ENCODE results near the gene PCK1. TPM values are rescaled to one million over a fixed set of nuclear protein-coding genes. Genes with fewer than 3 reads are reported as not detected.

PCK1 gene
- polyA plus RNA-seq, 1 experiment: not detected

DNA sequence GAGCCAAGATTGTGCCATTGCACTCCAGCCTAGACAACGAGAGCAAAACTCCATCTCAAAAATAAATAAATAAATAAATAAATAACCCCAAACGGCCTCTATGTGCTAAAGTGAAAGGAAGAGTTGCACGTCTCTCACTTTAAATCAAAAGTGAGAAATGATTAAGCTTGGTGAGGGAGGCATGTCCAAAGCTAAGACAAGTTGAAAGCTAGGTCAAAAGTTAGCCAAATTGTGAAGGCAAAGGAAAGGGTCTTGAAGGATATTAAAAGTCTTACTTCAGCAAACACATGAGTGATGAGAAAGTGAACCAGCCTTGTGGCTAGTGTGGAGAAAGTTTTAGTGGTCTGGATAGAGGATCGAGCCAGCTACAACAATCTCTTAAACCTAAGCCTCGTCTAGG lies 45.0 kb downstream of the PCK1 start:
- no peak for TF ChIP-seq CTCF (IDR thresholded peaks at IDR 0.05; ENCODE audit: insufficient read depth, low read depth, low read length)
- POLR2A ChIA-PET: no interaction called here
- DNase-seq (ENCODE audit: low read depth): no peak
- Histone ChIP-seq H3K36me3 (ENCODE audit: control insufficient read depth, insufficient read depth, low read length) (no peaks in the 10 kb centered on the region), H3K27me3 (ENCODE audit: control insufficient read depth, insufficient read depth, low read length) (no peaks in the 10 kb centered on the region), H3K4me3 (ENCODE audit: low read depth, low read length) (no peak overlapping the region)
- CTCF ChIA-PET: interaction anchor here (1.3 kb wide), 1 partner anchor 8 kb away, joined by 6 read pairs; no protein-coding TSS in a partner anchor

DNA sequence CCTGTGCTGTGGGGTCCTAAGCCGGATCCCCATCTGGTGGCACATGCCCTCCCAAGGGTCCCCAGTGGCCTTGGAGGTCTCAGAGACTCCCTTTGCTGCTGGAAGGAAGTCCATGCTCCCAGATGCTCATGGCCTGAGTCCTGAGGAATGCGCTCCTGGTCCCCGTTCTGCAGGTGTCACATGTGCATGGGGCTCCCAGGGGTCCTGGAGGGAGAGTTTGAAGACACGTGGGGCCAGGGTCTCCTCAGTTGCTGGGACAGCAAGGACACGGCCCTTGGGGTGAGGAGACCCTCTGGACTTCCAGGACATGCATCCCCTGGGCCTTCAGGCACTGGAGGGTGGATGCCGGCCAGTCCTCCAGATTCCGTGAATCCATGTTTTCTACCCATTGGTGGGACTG lies 47.6 kb downstream of the PCK1 start:
- Histone ChIP-seq H3K36me3 (ENCODE audit: control insufficient read depth, insufficient read depth, low read length) (no peaks in the 10 kb centered on the region), H3K4me3 (ENCODE audit: low read depth, low read length) (no peak overlapping the region), H3K27me3 (ENCODE audit: control insufficient read depth, insufficient read depth, low read length) (no peaks in the 10 kb centered on the region)
- POLR2A ChIA-PET: no interaction called here
- TF ChIP-seq CTCF (IDR thresholded peaks at IDR 0.05; ENCODE audit: insufficient read depth, low read depth, low read length): no peak
- CTCF ChIA-PET: no interaction called here
- DNase-seq (ENCODE audit: low read depth): no peak

GRCh38 chr20:57609086-57609841 lies 48.4 kb downstream of the PCK1 start:
- Histone ChIP-seq H3K4me3 (ENCODE audit: low read depth, low read length) (no peak overlapping the region), H3K27me3 (ENCODE audit: control insufficient read depth, insufficient read depth, low read length) (no peaks in the 10 kb centered on the region), H3K36me3 (ENCODE audit: control insufficient read depth, insufficient read depth, low read length) (no peaks in the 10 kb centered on the region)
- CTCF ChIA-PET: no interaction called here
- TF ChIP-seq CTCF (IDR thresholded peaks at IDR 0.05; ENCODE audit: insufficient read depth, low read depth, low read length): no peak
- DNase-seq (ENCODE audit: low read depth): no peak
- POLR2A ChIA-PET: no interaction called here

DNA sequence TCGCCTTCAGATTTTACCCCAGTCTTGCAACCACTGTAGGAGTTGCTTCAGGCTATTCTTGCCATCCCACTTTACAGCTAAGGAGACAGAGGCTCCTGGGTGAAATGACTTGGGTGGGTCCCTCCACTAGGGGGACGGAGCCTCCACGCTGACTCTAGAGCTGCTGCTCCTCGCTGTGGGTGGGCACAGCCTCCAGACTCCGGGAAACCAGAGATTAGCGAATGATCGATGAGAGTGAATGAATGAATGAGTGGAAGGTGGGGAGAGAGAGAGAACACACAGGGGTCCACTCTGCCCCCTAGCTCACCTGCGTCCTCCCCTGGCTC lies 48.9 kb downstream of the PCK1 start:
- ChIA-PET POLR2A (no interaction called here), CTCF (interaction anchor here (0.5 to 1.6 kb wide), 4 partner anchors 9 to 256 kb away, joined by 3 to 5 read pairs (median 3); no protein-coding TSS in a partner anchor)
- no peaks in the 10 kb centered on the region for H3K36me3 ChIP-seq (ENCODE audit: control insufficient read depth, insufficient read depth, low read length)
- no peak overlapping the region for H3K4me3 ChIP-seq (ENCODE audit: low read depth, low read length)
- DNase-seq (ENCODE audit: low read depth): no peak
- no peaks in the 10 kb centered on the region for H3K27me3 ChIP-seq (ENCODE audit: control insufficient read depth, insufficient read depth, low read length)
- 0 out of 2 replicates have a peak, but pooled peaks have one; percentile 5 for TF ChIP-seq CTCF (IDR thresholded peaks at IDR 0.05; ENCODE audit: insufficient read depth, low read depth, low read length)

GRCh38 chr20:57610261-57610952 lies 49.5 kb downstream of the PCK1 start:
- ChIA-PET CTCF (interaction anchor here (0.5 to 3.7 kb wide), 5 partner anchors 9 to 599 kb away, joined by 3 to 16 read pairs (median 3); no protein-coding TSS in a partner anchor), POLR2A (no interaction called here)
- Histone ChIP-seq H3K36me3 (ENCODE audit: control insufficient read depth, insufficient read depth, low read length) (no peaks in the 10 kb centered on the region), H3K27me3 (ENCODE audit: control insufficient read depth, insufficient read depth, low read length) (no peaks in the 10 kb centered on the region; the same call in 1 of the 2 replicates), H3K4me3 (ENCODE audit: low read depth, low read length) (no peak overlapping the region)
- TF ChIP-seq CTCF (IDR thresholded peaks at IDR 0.05; ENCODE audit: insufficient read depth, low read depth, low read length): no peak
- no peak for DNase-seq (ENCODE audit: low read depth)

Data from BJ (cell line).